GM21737 (cell line): ENCODE measurements around the gene CAPN9.
"Not testable (repeated sequence)": the region's sequence is repeated elsewhere in the genome, so short reads cannot be mapped to it uniquely, and the experiment has no call there.

ENCODE experiments used
- ATAC-seq: cut with Tn5 transposase; IDR thresholded peaks from one replicate; pipeline ENCODE4 v1.9.1; 2021; ENCODE audit warnings: mild to moderate bottlenecking, moderate library complexity; ENCODE audit not compliant: unreplicated experiment

The CAPN9 gene

GRCh38 chr1:230710543-230710904 lies 36.7 kb upstream of the CAPN9 start:
- no peak for ATAC-seq

- ATAC-seq = no peak
Observed at GRCh38 chr1:230711245-230711644, 35.9 kb upstream of the CAPN9 start.

GRCh38 chr1:230712470-230712942 lies 34.7 kb upstream of the CAPN9 start:
- no peak for ATAC-seq

- ATAC-seq = no peak
Observed at GRCh38 chr1:230713138-230713537, 34.0 kb upstream of the CAPN9 start.

GRCh38 chr1:230713547-230713914 lies 33.7 kb upstream of the CAPN9 start:
- ATAC-seq = no peak

GRCh38 chr1:230713915-230714764 lies 33.0 kb upstream of the CAPN9 start, which contains the start of gene AGT:
Gene AGT (minus strand): TSS chr1:230714122. CDS start chr1:230710823, 3,299 bp downstream.
- no peak for ATAC-seq

GRCh38 chr1:230715510-230715909 lies 31.7 kb upstream of the CAPN9 start:
- ATAC-seq = no peak

GRCh38 chr1:230716453-230716852 lies 30.7 kb upstream of the CAPN9 start:
- not testable (repeated sequence) for ATAC-seq

- no peak for ATAC-seq
Observed at GRCh38 chr1:230717251-230717650, 29.9 kb upstream of the CAPN9 start.

- not testable (repeated sequence) for ATAC-seq
Observed at GRCh38 chr1:230721849-230722522, 25.2 kb upstream of the CAPN9 start.

GRCh38 chr1:230725256-230726012 lies 21.8 kb upstream of the CAPN9 start:
- no peak for ATAC-seq

- ATAC-seq = no peak
Observed at GRCh38 chr1:230728710-230729392, 18.3 kb upstream of the CAPN9 start.

GRCh38 chr1:230730977-230731376 lies 16.2 kb upstream of the CAPN9 start:
- ATAC-seq = no peak

- no peak for ATAC-seq
Observed at GRCh38 chr1:230735447-230735846, 11.7 kb upstream of the CAPN9 start.

GRCh38 chr1:230737622-230738262 lies 9.4 kb upstream of the CAPN9 start:
- ATAC-seq = no peak

- no peak for ATAC-seq
Observed at GRCh38 chr1:230739564-230740290, 7.5 kb upstream of the CAPN9 start.

- ATAC-seq = no peak
Observed at GRCh38 chr1:230743899-230744298, 3.3 kb upstream of the CAPN9 start.

- no peak for ATAC-seq
Observed at GRCh38 chr1:230744382-230744781, 2.8 kb upstream of the CAPN9 start.

GRCh38 chr1:230745071-230745470 lies 2.1 kb upstream of the CAPN9 start:
- no peak for ATAC-seq

GRCh38 chr1:230746617-230747016 lies 571 bp upstream of the CAPN9 start:
- ATAC-seq = no peak
